OCI-LY7 (cell line): ENCODE results near the gene ADAMTS7. TPM values are rescaled to one million over a fixed set of nuclear protein-coding genes. Genes with fewer than 3 reads are reported as not detected.

Experiments
- BruUV-seq: library from RNA; stranded (reverse); fragments of 400-500 nt; replicated peaks from 2 replicates; lab custom pipeline; 2021; lab: Mats Ljungman, UMichigan
- CTCF ChIA-PET: fragments of 300-600 bp; sonication (Branson Sonifier 250); formaldehyde crosslinking; loops from one replicate; lab custom pipeline; 2022; ENCODE audit warnings: antibody characterized with exemption; ENCODE audit not compliant: unreplicated experiment; lab: Charles Lee
- POLR2A ChIA-PET: fragments of 300-600 bp; sonication (Branson Sonifier 250); formaldehyde crosslinking; loops from one replicate; lab custom pipeline; 2022; ENCODE audit warnings: antibody characterized with exemption; lab: Charles Lee
- DNase-seq: peaks from one replicate; pipeline ENCODE4 v3.0.0-alpha.2; 2015; ENCODE audit warnings: low spot score
- H2AFZ ChIP-seq: fragments of 200-600 bp; sonication (generic), shearing (Covaris generic); 2 replicates; pipeline ENCODE4 v1.6.1; 2014; ENCODE audit warnings: mild to moderate bottlenecking, antibody characterized with exemption, low read length, moderate library complexity
- H3K27ac ChIP-seq: fragments of 200-600 bp; sonication (generic); 2 replicates; pipeline ENCODE4 v1.5.1; 2014; ENCODE audit warnings: mixed run types, low read depth, mild to moderate bottlenecking, moderate library complexity, low read length, inconsistent platforms; ENCODE audit not compliant: poor library complexity, severe bottlenecking
- H3K36me3 ChIP-seq: fragments of 200-600 bp; sonication (generic); 2 replicates; pipeline ENCODE4 v1.6.1; 2014; ENCODE audit warnings: mild to moderate bottlenecking, antibody characterized with exemption, low read length, moderate library complexity, mixed read lengths; ENCODE audit not compliant: insufficient read depth
- H3K4me1 ChIP-seq: fragments of 200-600 bp; sonication (generic); 2 replicates; pipeline ENCODE4 v1.5.1; 2014; ENCODE audit warnings: mild to moderate bottlenecking, low read length; ENCODE audit not compliant: insufficient read depth, poor library complexity, severe bottlenecking
- H3K4me2 ChIP-seq: fragments of 200-600 bp; sonication (generic); 2 replicates; pipeline ENCODE4 v1.6.1; 2014; ENCODE audit warnings: mild to moderate bottlenecking, low read length
- H3K4me3 ChIP-seq: fragments of 200-600 bp; sonication (generic); 2 replicates; pipeline ENCODE4 v1.5.1; 2014; ENCODE audit warnings: mild to moderate bottlenecking, low read depth, low read length; ENCODE audit not compliant: poor library complexity, severe bottlenecking
- H3K79me2 ChIP-seq: fragments of 200-600 bp; sonication (generic); 2 replicates; pipeline ENCODE4 v1.6.1; 2016; ENCODE audit warnings: low read depth, mild to moderate bottlenecking, low read length, moderate library complexity, mixed read lengths; ENCODE audit not compliant: insufficient read depth
- H3K9me2 ChIP-seq: fragments of 200-600 bp; sonication (generic); 2 replicates; pipeline ENCODE4 v1.6.1; 2016; ENCODE audit warnings: mild to moderate bottlenecking, low read length, mixed read lengths; ENCODE audit not compliant: insufficient read depth
- H3K9me3 ChIP-seq: fragments of 200-600 bp; sonication (generic); 2 replicates; pipeline ENCODE4 v1.6.1; 2014; ENCODE audit warnings: mild to moderate bottlenecking, mixed run types, low read length, mixed read lengths
- H4K20me1 ChIP-seq: fragments of 200-600 bp; sonication (generic); 2 replicates; pipeline ENCODE4 v1.6.1; 2014; ENCODE audit warnings: mild to moderate bottlenecking, antibody characterized with exemption, low read length, moderate library complexity, mixed read lengths; ENCODE audit not compliant: insufficient read depth
- CTCF ChIP-seq: fragments of 200-600 bp; sonication (generic); conservative IDR thresholded peaks from 2 replicates; pipeline ENCODE4 v1.5.1; 2014; ENCODE audit warnings: mild to moderate bottlenecking, antibody characterized with exemption, low read length, moderate library complexity, mixed read lengths
- EZH2phosphoT487 ChIP-seq: fragments of 200-600 bp; sonication (generic); IDR thresholded peaks from 2 replicates; pipeline ENCODE4 v1.6.1; 2018; ENCODE audit warnings: low read depth, borderline replicate concordance, mild to moderate bottlenecking, mixed run types, antibody characterized with exemption, low read length, moderate library complexity, mixed read lengths
- intact Hi-C: fragments of 100-400 bp; cut with micrococcal nuclease; formaldehyde crosslinking; loops from one replicate; pipeline ENCODE4 v1.10.0; 2022; ENCODE audit not compliant: unreplicated experiment
- small RNA-seq: library from RNA; depleted of rRNA; stranded (forward); fragments of <200 nt; gene quantifications from one replicate; pipeline ENCODE3, GENCODE V24; 2014
- total RNA-seq, 2 experiments: library from RNA; depleted of rRNA in 1 of 2; stranded (reverse); fragments of >200 nt in 1 of 2; shearing (Covaris generic) in 1 of 2; gene quantifications; 2 replicates each; pipeline ENCODE4 v1.2.3, GENCODE V29; 2014 to 2022

The ADAMTS7 gene
- total RNA-seq, 2 experiments from 2014 or later = 0.08 to 0.19 TPM

GRCh38 chr15:78711638-78712037, 99.6 kb downstream of the ADAMTS7 start:
- ChIA-PET POLR2A (interaction anchor here (0.6 kb wide), 1 partner anchor 303 kb away, joined by 4 read pairs; no protein-coding TSS in a partner anchor), CTCF (no interaction called here)

GRCh38 chr15:78709263-78709882, 101.9 kb downstream of the ADAMTS7 start:
- Histone ChIP-seq H3K27ac (no peak overlapping the region), H3K4me2 (peak overlapping the region; percentile 17; the same call in 1 of the 2 replicates), H3K9me3 (no peaks in the 10 kb centered on the region), H3K4me1 (peaks cover 5% of the 10 kb centered on the region), H2AFZ (peak overlapping the region; percentile 37; the same call in 1 of the 2 replicates), H3K36me3 (no peaks in the 10 kb centered on the region), H3K9me2 (no peaks in the 10 kb centered on the region), H3K4me3 (no peak overlapping the region), H3K79me2 (no peaks in the 10 kb centered on the region), H4K20me1 (no peaks in the 10 kb centered on the region)
- DNase-seq = peak; percentile 70
- no TSS peak for BruUV-seq
- TF ChIP-seq CTCF = peak; percentile 90
- TF ChIP-seq EZH2phosphoT487 = no peak
- intact Hi-C loops = loop anchor here (1.0 to 5.0 kb wide), 4 partner anchors 71 to 597 kb away; no protein-coding TSS in a partner anchor
- POLR2A ChIA-PET = no interaction called here
- CTCF ChIA-PET = no interaction called here

More at GRCh38 chr15:78711638-78712037, 99.6 kb downstream of the ADAMTS7 start:
- Histone ChIP-seq H3K4me2 (no peak overlapping the region), H3K79me2 (no peaks in the 10 kb centered on the region), H3K36me3 (no peaks in the 10 kb centered on the region), H2AFZ (no peak overlapping the region), H3K4me1 (peaks cover 5% of the 10 kb centered on the region), H3K4me3 (no peak overlapping the region), H3K9me3 (no peaks in the 10 kb centered on the region), H4K20me1 (no peaks in the 10 kb centered on the region), H3K27ac (no peak overlapping the region), H3K9me2 (no peaks in the 10 kb centered on the region)
- no peak for TF ChIP-seq EZH2phosphoT487
- no peak for TF ChIP-seq CTCF
- no peak for DNase-seq
- intact Hi-C loops = no loop called here
- no TSS peak for BruUV-seq

Small RNA genes within 50 kb of the gene (small RNA-seq; reads per million reads assigned to genes)
- not detected for gene AC022748.3

Other genes with a start within 250 kb of the ADAMTS7 start
- 2.8 and 11.6 TPM in 2 replicates for gene CHRNA5, start 245.9 kb downstream of the ADAMTS7 start, total RNA-seq (2014; rRNA removed; shearing (Covaris generic))
- 8.3 and 9.1 TPM in 2 replicates for gene CHRNA5, start 245.9 kb downstream of the ADAMTS7 start, total RNA-seq (2022)
- not detected in 2 replicates for gene CHRNA3, start 190.5 kb downstream of the ADAMTS7 start, total RNA-seq (2014; rRNA removed; shearing (Covaris generic))
- not detected in 2 replicates for gene CHRNA3, start 190.5 kb downstream of the ADAMTS7 start, total RNA-seq (2022)
- not detected in 2 replicates for gene CHRNB4, start 170.3 kb downstream of the ADAMTS7 start, total RNA-seq (2014; rRNA removed; shearing (Covaris generic))
- not detected in 2 replicates for gene CHRNB4, start 170.3 kb downstream of the ADAMTS7 start, total RNA-seq (2022)
- 152 and 276 TPM in 2 replicates for gene MORF4L1, start 61.4 kb upstream of the ADAMTS7 start, total RNA-seq (2014; rRNA removed; shearing (Covaris generic))
- 284 and 286 TPM in 2 replicates for gene MORF4L1, start 61.4 kb upstream of the ADAMTS7 start, total RNA-seq (2022)
- gene CTSH, start 133.6 kb upstream of the ADAMTS7 start, total RNA-seq (2014; rRNA removed; shearing (Covaris generic)) = 26.9 and 27.4 TPM in 2 replicates
- 21.1 and 21.5 TPM in 2 replicates for gene CTSH, start 133.6 kb upstream of the ADAMTS7 start, total RNA-seq (2022)